Common myeloid progenitor, CD34-positive (primary cell): ENCODE measurements around the gene BTBD16.

Experiments used
- CTCF ChIA-PET: fragments of 350-600 bp; sonication (Branson Sonifier 250); formaldehyde crosslinking; loops from one replicate; lab custom pipeline; 2021; ENCODE audit warnings: antibody characterized with exemption; lab: Charles Lee
- POLR2A ChIA-PET: fragments of 350-600 bp; sonication (Branson Sonifier 250); formaldehyde crosslinking; loops from one replicate; lab custom pipeline; 2021; ENCODE audit warnings: antibody characterized with exemption; lab: Charles Lee
- DNase-seq, 3 donors: peaks; one replicate each; pipeline versions ENCODE4 v3.0.0 to v3.0.0-alpha.2; 2013
- H3K27ac ChIP-seq, 2 experiments: 1 replicate in 1 of 2; 2 replicates in 1 of 2; pipeline ENCODE4 v1.7.0; 2013; ENCODE audit warnings: inconsistent platforms in 2 of 2, low read length in 2 of 2, mild to moderate bottlenecking in 2 of 2, low read depth in 1 of 2, moderate library complexity in 1 of 2; ENCODE audit not compliant: severe bottlenecking in 2 of 2, insufficient read depth in 1 of 2, poor library complexity in 1 of 2
- H3K27me3 ChIP-seq, 5 experiments: replicated peaks in 2 of 5; 1 replicate in 3 of 5; 2 replicates in 2 of 5; pipeline versions ENCODE4 v1.6.1 to v1.7.0; 2013; ENCODE audit warnings: low read length in 4 of 5, mild to moderate bottlenecking in 2 of 5, moderate library complexity in 2 of 5, inconsistent platforms in 1 of 5; ENCODE audit not compliant: insufficient read depth in 5 of 5, control insufficient read depth in 4 of 5
- H3K36me3 ChIP-seq, 4 experiments: 1 replicate in 2 of 4; 2 replicates in 2 of 4; pipeline versions ENCODE4 v1.6.1 to v1.7.0; 2013; ENCODE audit warnings: low read length in 3 of 4, control low read depth in 1 of 4, mild to moderate bottlenecking in 1 of 4; ENCODE audit not compliant: control insufficient read depth in 4 of 4, insufficient read depth in 4 of 4
- H3K4me1 ChIP-seq, 4 experiments: 1 replicate in 3 of 4; 2 replicates in 1 of 4; pipeline versions ENCODE4 v1.6.1 to v1.7.1; 2013; ENCODE audit warnings: low read length in 3 of 4, mild to moderate bottlenecking in 3 of 4, control low read depth in 1 of 4, inconsistent platforms in 1 of 4, moderate library complexity in 1 of 4; ENCODE audit not compliant: control insufficient read depth in 4 of 4, insufficient read depth in 4 of 4; ENCODE audit errors: control extremely low read depth in 1 of 4
- H3K4me3 ChIP-seq, 7 experiments: 1 replicate in 4 of 7; 2 replicates in 3 of 7; pipeline versions ENCODE4 v1.5.1 to v1.7.0; 2013; ENCODE audit warnings: mild to moderate bottlenecking in 7 of 7, low read length in 6 of 7, moderate library complexity in 6 of 7, inconsistent platforms in 2 of 7, low read depth in 2 of 7, control low read depth in 1 of 7; ENCODE audit not compliant: insufficient read depth in 4 of 7, control insufficient read depth in 1 of 7; ENCODE audit errors: extremely low read depth in 1 of 7
- H3K9me3 ChIP-seq, 5 experiments: 1 replicate in 4 of 5; 2 replicates in 1 of 5; pipeline versions ENCODE4 v1.6.1 to v1.7.1; 2013; ENCODE audit warnings: low read length in 4 of 5, mild to moderate bottlenecking in 2 of 5, inconsistent platforms in 1 of 5, low read depth in 1 of 5, moderate library complexity in 1 of 5; ENCODE audit not compliant: control insufficient read depth in 4 of 5, insufficient read depth in 2 of 5; ENCODE audit errors: control extremely low read depth in 1 of 5
- WGBS: methylation state at CpG from one replicate; pipeline ENCODE4 v1.1.5; 2013; ENCODE audit not compliant: insufficient coverage; 5-methylcytosine and 5-hydroxymethylcytosine counted together

The BTBD16 gene

GRCh38 chr10:122240401-122240800 is 30.7 kb upstream of the BTBD16 start:
- WGBS, result 100% methylated on average over 5 of the region's 6 CpGs

GRCh38 chr10:122241836-122242235 is 29.3 kb upstream of the BTBD16 start:
- Histone ChIP-seq H3K27ac (no peak overlapping the region), H3K27me3 (peaks cover 0 to 5% (median 0%) of the 10 kb centered on the region in 5 experiments), H3K9me3 (no peaks in the 10 kb centered on the region), H3K36me3 (no peaks in the 10 kb centered on the region), H3K4me3 (no peak overlapping the region), H3K4me1 (no peaks in the 10 kb centered on the region)
- ChIA-PET POLR2A (no interaction called here), CTCF (no interaction called here)
- 97% methylated on average over 8 of the region's 8 CpGs for WGBS
- DNase-seq, result no peak

More at GRCh38 chr10:122240401-122240800, 30.7 kb upstream of the BTBD16 start:
- DNase-seq, result no peak
- ChIA-PET CTCF (no interaction called here), POLR2A (no interaction called here)
- H3K27ac ChIP-seq, result no peak overlapping the region
- no peaks in the 10 kb centered on the region for H3K4me1 ChIP-seq
- no peaks in the 10 kb centered on the region for H3K9me3 ChIP-seq
- no peaks in the 10 kb centered on the region for H3K36me3 ChIP-seq
- H3K4me3 ChIP-seq, result no peak overlapping the region
- H3K27me3 ChIP-seq, result peaks cover 0 to 4% (median 0%) of the 10 kb centered on the region in 5 experiments

- POLR2A ChIA-PET, result no interaction called here
- WGBS, result 100% methylated on average over 1 of the region's 2 CpGs
- Histone ChIP-seq H3K27ac (no peak overlapping the region), H3K36me3 (no peaks in the 10 kb centered on the region), H3K9me3 (no peaks in the 10 kb centered on the region), H3K4me3 (no peak overlapping the region), H3K4me1 (no peaks in the 10 kb centered on the region), H3K27me3 (peaks cover 0 to 5% (median 0%) of the 10 kb centered on the region in 5 experiments)
- CTCF ChIA-PET, result no interaction called here
- DNase-seq, result no peak
These were observed 27.5 kb upstream of the BTBD16 start for GRCh38 chr10:122243550-122243949.

GRCh38 chr10:122244001-122244975 is 26.8 kb upstream of the BTBD16 start:
- no peak overlapping the region for H3K27ac ChIP-seq
- no peaks in the 10 kb centered on the region for H3K9me3 ChIP-seq
- DNase-seq, result no peak
- peaks cover 0 to 5% (median 0%) of the 10 kb centered on the region in 5 experiments for H3K27me3 ChIP-seq
- H3K4me1 ChIP-seq, result no peaks in the 10 kb centered on the region
- H3K4me3 ChIP-seq, result no peak overlapping the region
- no peaks in the 10 kb centered on the region for H3K36me3 ChIP-seq
- WGBS, result 76% methylated on average over 7 of the region's 11 CpGs
- POLR2A ChIA-PET, result no interaction called here
- CTCF ChIA-PET, result no interaction called here

- 80% methylated on average over 1 of the region's 4 CpGs for WGBS
- no peak overlapping the region for H3K27ac ChIP-seq
- no peaks in the 10 kb centered on the region for H3K36me3 ChIP-seq
- no peaks in the 10 kb centered on the region for H3K9me3 ChIP-seq
- no peaks in the 10 kb centered on the region for H3K4me1 ChIP-seq
- H3K4me3 ChIP-seq, result no peak overlapping the region
- no peak for DNase-seq
- ChIA-PET CTCF (no interaction called here), POLR2A (no interaction called here)
- H3K27me3 ChIP-seq, result peaks cover 0 to 5% (median 0%) of the 10 kb centered on the region in 5 experiments
These were observed 26.0 kb upstream of the BTBD16 start for GRCh38 chr10:122245136-122245535.

- no peak for DNase-seq
- 90% methylated on average over 9 of the region's 11 CpGs for WGBS
- H3K36me3 ChIP-seq, result no peaks in the 10 kb centered on the region
- H3K27ac ChIP-seq, result no peak overlapping the region
- H3K9me3 ChIP-seq, result no peaks in the 10 kb centered on the region
- POLR2A ChIA-PET, result no interaction called here
- peaks cover 0 to 5% (median 0%) of the 10 kb centered on the region in 5 experiments for H3K27me3 ChIP-seq
- CTCF ChIA-PET, result no interaction called here
- no peaks in the 10 kb centered on the region for H3K4me1 ChIP-seq
- H3K4me3 ChIP-seq, result no peak overlapping the region
These were observed 25.2 kb upstream of the BTBD16 start for GRCh38 chr10:122245897-122246296.

- ChIA-PET CTCF (no interaction called here), POLR2A (no interaction called here)
- H3K9me3 ChIP-seq, result no peaks in the 10 kb centered on the region
- DNase-seq, result no peak
- H3K4me1 ChIP-seq, result no peaks in the 10 kb centered on the region
- peaks cover 0 to 5% (median 0%) of the 10 kb centered on the region in 5 experiments for H3K27me3 ChIP-seq
- 100% methylated on average over 8 of the region's 11 CpGs for WGBS
- H3K36me3 ChIP-seq, result no peaks in the 10 kb centered on the region
- no peak overlapping the region for H3K4me3 ChIP-seq
- H3K27ac ChIP-seq, result no peak overlapping the region
These were observed 24.1 kb upstream of the BTBD16 start for GRCh38 chr10:122246830-122247520.
